HG03139 (cell line): Measurements from ENCODE around the gene CREB1.

Experiments
- ATAC-seq: cut with Tn5 transposase; IDR thresholded peaks from one replicate; pipeline ENCODE4 v1.9.1; 2021; ENCODE audit not compliant: unreplicated experiment

Gene CREB1

GRCh38 chr2:207540431-207540830, 10.7 kb downstream of the CREB1 start:
- no peak for ATAC-seq

GRCh38 chr2:207541933-207542332, 12.2 kb downstream of the CREB1 start:
- no peak for ATAC-seq

- ATAC-seq = no peak
Observed at GRCh38 chr2:207543272-207543671, 13.5 kb downstream of the CREB1 start.

GRCh38 chr2:207546822-207547221, 17.1 kb downstream of the CREB1 start:
- no peak for ATAC-seq

- no peak for ATAC-seq
Observed at GRCh38 chr2:207549145-207549544, 19.4 kb downstream of the CREB1 start.

- ATAC-seq = no peak
Observed at GRCh38 chr2:207558079-207558491, 28.3 kb downstream of the CREB1 start.

- ATAC-seq = no peak
Observed at GRCh38 chr2:207561386-207562080, 31.8 kb downstream of the CREB1 start.

- no peak for ATAC-seq
Observed at GRCh38 chr2:207565736-207566500, 36.2 kb downstream of the CREB1 start.

- no peak for ATAC-seq
Observed at GRCh38 chr2:207567671-207568070, 37.9 kb downstream of the CREB1 start.

- no peak for ATAC-seq
Observed at GRCh38 chr2:207571370-207571769, 41.6 kb downstream of the CREB1 start.

- no peak for ATAC-seq
Observed at GRCh38 chr2:207584952-207585351, 55.2 kb downstream of the CREB1 start.

GRCh38 chr2:207587305-207587704, 57.5 kb downstream of the CREB1 start:
- ATAC-seq = no peak

- ATAC-seq = no peak
Observed at GRCh38 chr2:207589143-207589542, 59.4 kb downstream of the CREB1 start.

GRCh38 chr2:207593277-207593676, 63.5 kb downstream of the CREB1 start:
- no peak for ATAC-seq

- ATAC-seq = no peak
Observed at GRCh38 chr2:207594264-207594663, 64.5 kb downstream of the CREB1 start.

- no peak for ATAC-seq
Observed at GRCh38 chr2:207594731-207595130, 65.0 kb downstream of the CREB1 start.

- no peak for ATAC-seq
Observed at GRCh38 chr2:207599636-207600035, 69.9 kb downstream of the CREB1 start.

GRCh38 chr2:207600231-207600630, 70.5 kb downstream of the CREB1 start:
- ATAC-seq = no peak

GRCh38 chr2:207601774-207602173, 72.0 kb downstream of the CREB1 start:
- ATAC-seq = no peak

- ATAC-seq = no peak
Observed at GRCh38 chr2:207603486-207603885, 73.7 kb downstream of the CREB1 start.

- no peak for ATAC-seq
Observed at GRCh38 chr2:207606399-207606798, 76.6 kb downstream of the CREB1 start.

- no peak for ATAC-seq
Observed at GRCh38 chr2:207606829-207607228, 77.1 kb downstream of the CREB1 start.
